Measurements from ENCODE around the gene PABPC3. TPM values are rescaled to one million over a fixed set of nuclear protein-coding genes. Genes with fewer than 3 reads are reported as not detected.

The PABPC3 gene
- polyA plus RNA-seq, 1 of the 3 experiments (the other 2 are of a cell fraction) = 0.02 TPM

DNA sequence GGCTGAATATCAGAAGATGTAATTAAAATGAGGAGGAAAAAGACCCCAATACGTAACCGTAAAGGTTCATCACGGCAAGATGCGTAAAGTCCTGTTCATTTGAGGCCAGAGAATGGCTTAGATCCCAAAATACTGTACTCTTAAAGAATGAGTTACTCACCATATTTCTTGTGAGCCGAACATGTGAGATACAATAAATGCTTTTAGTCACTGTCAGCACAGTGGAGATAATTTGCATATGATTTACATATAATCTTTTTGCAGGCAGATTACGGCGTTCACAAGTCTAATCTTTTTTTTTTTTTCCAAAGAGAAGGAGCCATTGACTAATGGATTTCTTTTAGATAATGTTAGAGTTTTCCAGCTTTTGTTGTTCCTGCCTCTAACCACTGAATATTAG lies 47.8 kb downstream of the PABPC3 start (continued):
- TF ChIP-seq TEAD4 (IDR thresholded peaks at IDR 0.05; ENCODE audit: borderline replicate concordance, insufficient read depth) = no peak
- no peak for TF ChIP-seq ELF1 (IDR thresholded peaks at IDR 0.05)
- TF ChIP-seq RXRA (IDR thresholded peaks at IDR 0.05; ENCODE audit: borderline replicate concordance, low read depth) = no peak
- TF ChIP-seq RAD21 (IDR thresholded peaks at IDR 0.05; ENCODE audit: low read length) = no peak
- TF ChIP-seq, protein P1, sequence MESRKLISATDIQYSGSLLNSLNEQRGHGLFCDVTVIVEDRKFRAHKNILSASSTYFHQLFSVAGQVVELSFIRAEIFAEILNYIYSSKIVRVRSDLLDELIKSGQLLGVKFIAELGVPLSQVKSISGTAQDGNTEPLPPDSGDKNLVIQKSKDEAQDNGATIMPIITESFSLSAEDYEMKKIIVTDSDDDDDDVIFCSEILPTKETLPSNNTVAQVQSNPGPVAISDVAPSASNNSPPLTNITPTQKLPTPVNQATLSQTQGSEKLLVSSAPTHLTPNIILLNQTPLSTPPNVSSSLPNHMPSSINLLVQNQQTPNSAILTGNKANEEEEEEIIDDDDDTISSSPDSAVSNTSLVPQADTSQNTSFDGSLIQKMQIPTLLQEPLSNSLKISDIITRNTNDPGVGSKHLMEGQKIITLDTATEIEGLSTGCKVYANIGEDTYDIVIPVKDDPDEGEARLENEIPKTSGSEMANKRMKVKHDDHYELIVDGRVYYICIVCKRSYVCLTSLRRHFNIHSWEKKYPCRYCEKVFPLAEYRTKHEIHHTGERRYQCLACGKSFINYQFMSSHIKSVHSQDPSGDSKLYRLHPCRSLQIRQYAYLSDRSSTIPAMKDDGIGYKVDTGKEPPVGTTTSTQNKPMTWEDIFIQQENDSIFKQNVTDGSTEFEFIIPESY (IDR thresholded peaks at IDR 0.05; ENCODE audit: borderline replicate concordance, low read depth) = no peak
- no peak for TF ChIP-seq EP300 (IDR thresholded peaks at IDR 0.05; ENCODE audit: borderline replicate concordance in 1 of 2, low read depth in 1 of 2, low read length in 1 of 2)

DNA sequence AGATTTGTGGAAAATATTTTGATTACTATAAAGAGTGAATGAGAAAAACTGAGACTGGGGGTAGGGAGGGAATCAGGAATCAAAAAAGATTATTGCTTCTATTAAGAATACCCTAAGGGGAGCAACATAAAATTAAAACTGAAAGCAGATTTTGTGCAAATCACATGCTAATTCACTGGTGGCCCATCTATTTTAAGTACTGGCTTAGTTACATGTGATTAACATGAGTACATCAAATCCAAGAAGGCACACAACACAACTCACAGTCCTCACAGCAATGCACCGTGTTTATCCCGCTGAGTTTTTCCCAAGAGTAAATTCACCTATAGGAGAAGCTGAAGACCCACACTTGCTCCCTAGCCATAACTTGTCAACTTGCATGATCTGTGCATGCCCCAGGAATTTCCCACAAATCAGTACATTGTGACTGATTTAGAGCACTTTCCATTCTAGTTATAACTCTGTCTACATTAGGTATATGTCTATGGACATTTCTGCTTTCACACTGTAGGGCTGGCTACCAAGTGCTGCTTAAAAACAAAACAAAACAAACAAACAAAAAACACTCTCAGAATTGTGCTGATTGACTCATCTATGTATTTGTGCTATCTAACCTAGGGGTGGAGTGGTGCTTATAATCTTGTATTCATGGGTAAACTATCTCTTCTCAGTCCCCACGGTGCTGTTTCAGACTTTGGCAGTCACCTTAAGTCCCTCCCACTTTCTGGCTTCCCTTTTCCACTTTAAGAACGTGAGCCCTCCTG lies 51.9 kb downstream of the PABPC3 start:
- no peaks in the 10 kb centered on the region for H4K20me1 ChIP-seq (ENCODE audit: insufficient read depth)
- H3K79me2 ChIP-seq (ENCODE audit: insufficient read depth) = no peaks in the 10 kb centered on the region
- no peak overlapping the region for H2AFZ ChIP-seq (ENCODE audit: low read depth)
- no peaks in the 10 kb centered on the region for H3K9me2 ChIP-seq
- DNase-seq = no peak
- H3K27ac ChIP-seq (ENCODE audit: low read depth in 2 of 2, low read length in 1 of 2) = no peak overlapping the region
- H3K27me3 ChIP-seq (ENCODE audit: insufficient read depth) = peaks cover 9% of the 10 kb centered on the region; the same call in 1 of the 2 replicates
- H3K4me3 ChIP-seq (ENCODE audit: low read depth in 2 of 2, low read length in 1 of 2) = no peak overlapping the region
- no peaks in the 10 kb centered on the region for H3K36me3 ChIP-seq (replicated peaks in 1 of 2; ENCODE audit: control insufficient read depth in 1 of 2, insufficient read depth in 2 of 2, low read length in 1 of 2)
- TF ChIP-seq EZH2phosphoT487 (IDR thresholded peaks at IDR 0.05; ENCODE audit: borderline replicate concordance, low read depth) = no peak
- TF ChIP-seq SMC3 (IDR thresholded peaks at IDR 0.05; ENCODE audit: low read depth, low read length) = no peak
- no peak for TF ChIP-seq RAD21 (IDR thresholded peaks at IDR 0.05; ENCODE audit: low read length)
- no peak for TF ChIP-seq TAF1 (IDR thresholded peaks at IDR 0.05; ENCODE audit: borderline replicate concordance, low read depth, low read length)
- TF ChIP-seq RCOR1 (IDR thresholded peaks at IDR 0.05; ENCODE audit: low read length) = no peak
- TF ChIP-seq CHD2 (IDR thresholded peaks at IDR 0.05; ENCODE audit: low read length, partially characterized antibody) = no peak
- no peak for TF ChIP-seq GATA2 (CRISPR knock-in tag; IDR thresholded peaks at IDR 0.05)
- TF ChIP-seq FOSL2 (IDR thresholded peaks at IDR 0.05; ENCODE audit: borderline replicate concordance, low read depth) = no peak
- TF ChIP-seq EP300 (IDR thresholded peaks at IDR 0.05; ENCODE audit: borderline replicate concordance in 1 of 2, low read depth in 1 of 2, low read length in 1 of 2) = no peak
- no peak for TF ChIP-seq TCF12 (IDR thresholded peaks at IDR 0.05)
- TF ChIP-seq, protein P2, sequence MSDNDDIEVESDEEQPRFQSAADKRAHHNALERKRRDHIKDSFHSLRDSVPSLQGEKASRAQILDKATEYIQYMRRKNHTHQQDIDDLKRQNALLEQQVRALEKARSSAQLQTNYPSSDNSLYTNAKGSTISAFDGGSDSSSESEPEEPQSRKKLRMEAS (IDR thresholded peaks at IDR 0.05; ENCODE audit: low read depth) = no peak
- TF ChIP-seq, protein P1 (IDR thresholded peaks at IDR 0.05; ENCODE audit: borderline replicate concordance, low read depth) = no peak
- TF ChIP-seq, protein P3, sequence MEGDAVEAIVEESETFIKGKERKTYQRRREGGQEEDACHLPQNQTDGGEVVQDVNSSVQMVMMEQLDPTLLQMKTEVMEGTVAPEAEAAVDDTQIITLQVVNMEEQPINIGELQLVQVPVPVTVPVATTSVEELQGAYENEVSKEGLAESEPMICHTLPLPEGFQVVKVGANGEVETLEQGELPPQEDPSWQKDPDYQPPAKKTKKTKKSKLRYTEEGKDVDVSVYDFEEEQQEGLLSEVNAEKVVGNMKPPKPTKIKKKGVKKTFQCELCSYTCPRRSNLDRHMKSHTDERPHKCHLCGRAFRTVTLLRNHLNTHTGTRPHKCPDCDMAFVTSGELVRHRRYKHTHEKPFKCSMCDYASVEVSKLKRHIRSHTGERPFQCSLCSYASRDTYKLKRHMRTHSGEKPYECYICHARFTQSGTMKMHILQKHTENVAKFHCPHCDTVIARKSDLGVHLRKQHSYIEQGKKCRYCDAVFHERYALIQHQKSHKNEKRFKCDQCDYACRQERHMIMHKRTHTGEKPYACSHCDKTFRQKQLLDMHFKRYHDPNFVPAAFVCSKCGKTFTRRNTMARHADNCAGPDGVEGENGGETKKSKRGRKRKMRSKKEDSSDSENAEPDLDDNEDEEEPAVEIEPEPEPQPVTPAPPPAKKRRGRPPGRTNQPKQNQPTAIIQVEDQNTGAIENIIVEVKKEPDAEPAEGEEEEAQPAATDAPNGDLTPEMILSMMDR (IDR thresholded peaks at IDR 0.05) = no peak
- TF ChIP-seq NRF1 (IDR thresholded peaks at IDR 0.05; ENCODE audit: low read depth, low read length) = no peak
- no peak for TF ChIP-seq YY1 (IDR thresholded peaks at IDR 0.05; ENCODE audit: low read depth)
- no peak for TF ChIP-seq NFIC (IDR thresholded peaks at IDR 0.05; ENCODE audit: borderline replicate concordance)
- H3K4me1 ChIP-seq (ENCODE audit: control insufficient read depth in 1 of 2, insufficient read depth in 2 of 2, low read depth in 1 of 2, low read length in 1 of 2) = no peaks in the 10 kb centered on the region
- H3K4me2 ChIP-seq = no peak overlapping the region
- H3F3A ChIP-seq (replicated peaks; ENCODE audit: insufficient read depth) = no peaks in the 10 kb centered on the region
- ChIA-PET CTCF (no interaction called here), POLR2A (no interaction called here)
- WGBS (ENCODE audit: low lambda C conversion rate) = 0% methylated on average over 2 of the region's 4 CpGs
- H3K9me3 ChIP-seq = no peaks in the 10 kb centered on the region
- no peak overlapping the region for H3K9ac ChIP-seq
